ENCODE measurements around the gene CCDC60.

GRCh38 chr12:119512772-119513497, 178.4 kb downstream of the CCDC60 start:
- no peak for TF ChIP-seq CTCF (conservative IDR thresholded peaks at IDR 0.05; ENCODE audit: low read depth, low read length)
- no peak for TF ChIP-seq EZH2 (IDR thresholded peaks at IDR 0.05; ENCODE audit: borderline replicate concordance, low read depth, low read length, poor library complexity, severe bottlenecking)

Data from A673 (cell line).